AG04450 (cell line): ENCODE results near the gene GRB10. TPM values are rescaled to one million over a fixed set of nuclear protein-coding genes. Genes with fewer than 3 reads are reported as not detected.
"Not testable (repeated sequence)": the region's sequence is repeated elsewhere in the genome, so short reads cannot be mapped to it uniquely, and the experiment has no call there.

ENCODE experiments used
- CTCF ChIA-PET: fragments of 300-600, 350-600 bp; formaldehyde crosslinking; extraction: SDS; loops from one replicate; lab custom pipeline; 2022; ENCODE audit warnings: antibody characterized with exemption, inconsistent platforms; lab: Charles Lee
- POLR2A ChIA-PET: fragments of 350-600 bp; formaldehyde crosslinking; extraction: SDS; loops from one replicate; lab custom pipeline; 2021; ENCODE audit warnings: antibody characterized with exemption, inconsistent platforms; lab: Yijun Ruan, JAX
- DNase-seq: peaks from one replicate; pipeline ENCODE4 v3.0.0-alpha.2; 2011; ENCODE audit warnings: low read depth, low spot score
- H3K27ac ChIP-seq: one replicate; pipeline ENCODE4 v1.5.1; 2012; ENCODE audit warnings: low read depth, low read length, control low read depth
- H3K27me3 ChIP-seq: one replicate; pipeline ENCODE4 v1.6.0; 2012; ENCODE audit warnings: low read length; ENCODE audit not compliant: control insufficient read depth, insufficient read depth
- H3K4me3 ChIP-seq: 2 replicates; pipeline ENCODE4 v1.5.1; 2011; ENCODE audit warnings: mild to moderate bottlenecking, low read depth, low read length, control low read depth
- H3K9me3 ChIP-seq: 2 replicates; pipeline ENCODE4 v1.5.1; 2012; ENCODE audit warnings: low read length; ENCODE audit not compliant: control insufficient read depth, insufficient read depth
- polyA plus RNA-seq: library from polyadenylated mRNA; depleted of rRNA; stranded (reverse); fragments of >200 nt; gene quantifications from 2 replicates; pipeline ENCODE4 v1.2.3, GENCODE V29; 2011
- TF ChIP-seq, protein P1 (sequence below): IDR thresholded peaks from 2 replicates; pipeline ENCODE4 v1.5.1; 2011; ENCODE audit warnings: low read depth, low read length, control low read depth, inconsistent platforms

Gene GRB10
- polyA plus RNA-seq, 1 experiment = 8.0 TPM

DNA sequence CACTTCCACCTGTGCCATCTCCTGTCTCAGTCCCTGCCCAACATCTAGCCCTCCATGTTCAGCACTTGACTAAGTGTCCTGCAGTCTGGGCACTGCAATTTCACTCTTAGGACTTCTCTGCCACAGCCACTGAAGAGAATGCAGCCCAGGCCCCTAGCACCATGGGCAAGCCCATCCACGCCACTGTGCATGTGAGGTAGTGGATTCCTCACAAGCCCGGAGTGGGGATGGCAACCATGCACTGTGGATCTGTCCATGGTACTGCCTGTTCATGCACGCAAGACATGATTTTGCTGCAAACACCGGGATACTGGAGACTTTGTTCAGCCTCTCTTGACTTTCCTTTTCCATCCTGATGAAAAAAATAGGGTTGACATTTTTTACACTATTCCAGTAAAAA is 229.8 kb downstream of the GRB10 start:
- Histone ChIP-seq H3K9me3 (no peaks in the 10 kb centered on the region), H3K4me3 (no peak overlapping the region), H3K27me3 (peaks cover 14% of the 10 kb centered on the region), H3K27ac (no peak overlapping the region)
- TF ChIP-seq, protein P1, sequence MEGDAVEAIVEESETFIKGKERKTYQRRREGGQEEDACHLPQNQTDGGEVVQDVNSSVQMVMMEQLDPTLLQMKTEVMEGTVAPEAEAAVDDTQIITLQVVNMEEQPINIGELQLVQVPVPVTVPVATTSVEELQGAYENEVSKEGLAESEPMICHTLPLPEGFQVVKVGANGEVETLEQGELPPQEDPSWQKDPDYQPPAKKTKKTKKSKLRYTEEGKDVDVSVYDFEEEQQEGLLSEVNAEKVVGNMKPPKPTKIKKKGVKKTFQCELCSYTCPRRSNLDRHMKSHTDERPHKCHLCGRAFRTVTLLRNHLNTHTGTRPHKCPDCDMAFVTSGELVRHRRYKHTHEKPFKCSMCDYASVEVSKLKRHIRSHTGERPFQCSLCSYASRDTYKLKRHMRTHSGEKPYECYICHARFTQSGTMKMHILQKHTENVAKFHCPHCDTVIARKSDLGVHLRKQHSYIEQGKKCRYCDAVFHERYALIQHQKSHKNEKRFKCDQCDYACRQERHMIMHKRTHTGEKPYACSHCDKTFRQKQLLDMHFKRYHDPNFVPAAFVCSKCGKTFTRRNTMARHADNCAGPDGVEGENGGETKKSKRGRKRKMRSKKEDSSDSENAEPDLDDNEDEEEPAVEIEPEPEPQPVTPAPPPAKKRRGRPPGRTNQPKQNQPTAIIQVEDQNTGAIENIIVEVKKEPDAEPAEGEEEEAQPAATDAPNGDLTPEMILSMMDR = no peak
- CTCF ChIA-PET = interaction anchor here (1.2 kb wide), 1 partner anchor 85 kb away, joined by 4 read pairs; no protein-coding TSS in a partner anchor
- DNase-seq = peak; percentile 24
- POLR2A ChIA-PET = no interaction called here

GRCh38 chr7:50552139-50552538 is 230.6 kb downstream of the GRB10 start:
- POLR2A ChIA-PET = no interaction called here
- CTCF ChIA-PET = interaction anchor here (1.2 kb wide), 1 partner anchor 84 kb away, joined by 4 read pairs; no protein-coding TSS in a partner anchor

DNA sequence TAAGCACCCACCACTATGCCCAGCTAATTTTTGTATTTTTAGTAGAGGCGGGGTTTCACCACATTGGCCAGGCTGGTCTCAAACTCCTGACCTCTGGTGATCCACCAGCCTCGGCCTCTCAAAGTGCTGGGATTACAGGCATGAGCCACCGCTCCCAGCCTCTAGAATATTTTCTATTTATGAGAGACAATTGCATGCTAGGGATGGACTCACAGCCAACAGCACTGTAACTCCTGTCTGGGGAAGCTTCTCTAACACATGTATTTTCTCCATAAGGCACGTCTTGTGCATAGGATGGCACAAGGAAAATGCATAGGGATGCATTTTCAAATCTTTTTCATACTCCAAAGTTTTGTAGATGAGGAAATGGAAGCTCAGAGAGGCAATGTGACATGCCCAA is 237.1 kb downstream of the GRB10 start:
- H3K27me3 ChIP-seq, H3K4me3 ChIP-seq, DNase-seq, H3K27ac ChIP-seq, POLR2A ChIA-PET, H3K9me3 ChIP-seq: not testable (repeated sequence)
- CTCF ChIA-PET = interaction anchor here (0.7 kb wide), 1 partner anchor 75 kb away, joined by 3 read pairs; no protein-coding TSS in a partner anchor

More at GRCh38 chr7:50552139-50552538, 230.6 kb downstream of the GRB10 start:
- no peak for DNase-seq
- TF ChIP-seq, protein P1 = no peak
- Histone ChIP-seq H3K9me3 (no peaks in the 10 kb centered on the region), H3K4me3 (no peak overlapping the region), H3K27me3 (peaks cover 14% of the 10 kb centered on the region), H3K27ac (no peak overlapping the region)

- ChIA-PET CTCF (interaction anchor here (0.6 to 0.7 kb wide), 2 partner anchors 74 to 596 kb away, joined by 3 to 5 read pairs; no protein-coding TSS in a partner anchor), POLR2A (no interaction called here)
Measured at GRCh38 chr7:50544992-50545391, 237.7 kb downstream of the GRB10 start.

GRCh38 chr7:50543776-50544442 is 238.8 kb downstream of the GRB10 start:
- Histone ChIP-seq H3K4me3 (no peak overlapping the region), H3K27me3 (peaks cover 10% of the 10 kb centered on the region), H3K9me3 (no peaks in the 10 kb centered on the region; the same call in 1 of the 2 replicates), H3K27ac (no peak overlapping the region)
- DNase-seq = no peak
- TF ChIP-seq, protein P1 = no peak
- POLR2A ChIA-PET = no interaction called here
- CTCF ChIA-PET = no interaction called here

More at GRCh38 chr7:50544992-50545391, 237.7 kb downstream of the GRB10 start:
- Histone ChIP-seq H3K27ac (no peak overlapping the region), H3K4me3 (no peak overlapping the region), H3K9me3 (no peaks in the 10 kb centered on the region), H3K27me3 (peaks cover 5% of the 10 kb centered on the region)
- TF ChIP-seq, protein P1 = no peak
- DNase-seq = no peak
